GM19193 (cell line): Measurements from ENCODE around the gene TNS3.

ENCODE experiments used
- POLR2A ChIP-seq: IDR thresholded peaks from 4 replicates; pipeline ENCODE4 v1.6.1; 2011; ENCODE audit not compliant: insufficient read depth, insufficient read length; ENCODE audit errors: extremely low read depth

TNS3 gene

DNA sequence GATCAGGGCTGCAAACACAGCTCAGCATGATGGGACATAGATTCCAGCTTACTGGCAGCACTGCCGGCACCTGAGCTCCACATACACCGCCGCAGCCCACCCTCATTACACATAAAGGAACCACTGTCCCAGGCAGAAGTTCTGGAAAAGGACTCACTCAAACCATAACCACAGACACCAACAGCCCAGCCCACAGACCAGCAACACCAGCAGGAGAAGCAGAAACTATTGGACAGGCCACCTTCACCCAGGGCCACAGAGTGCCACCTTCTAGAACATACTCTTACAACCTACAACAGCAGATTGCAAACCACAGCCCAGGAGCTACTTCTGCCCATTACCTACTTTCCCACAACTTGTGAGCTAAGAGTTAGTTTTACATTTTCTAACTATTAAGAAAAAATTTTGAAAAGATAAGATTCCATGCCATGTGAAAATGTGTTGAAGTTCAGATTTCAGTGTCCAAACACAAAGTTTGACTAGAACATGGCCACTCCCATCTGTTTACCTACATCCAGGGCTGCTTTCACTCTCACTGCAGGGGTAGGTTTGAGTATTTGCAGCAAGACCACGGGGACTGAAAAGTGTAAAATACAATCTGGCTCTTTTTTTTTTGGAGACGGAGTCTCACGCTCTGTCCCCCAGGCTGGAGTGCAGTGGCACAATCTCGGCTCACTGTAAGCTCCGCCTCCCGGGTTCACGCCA is 153.0 kb downstream of the TNS3 start:
- TF ChIP-seq POLR2A, result no peak

DNA sequence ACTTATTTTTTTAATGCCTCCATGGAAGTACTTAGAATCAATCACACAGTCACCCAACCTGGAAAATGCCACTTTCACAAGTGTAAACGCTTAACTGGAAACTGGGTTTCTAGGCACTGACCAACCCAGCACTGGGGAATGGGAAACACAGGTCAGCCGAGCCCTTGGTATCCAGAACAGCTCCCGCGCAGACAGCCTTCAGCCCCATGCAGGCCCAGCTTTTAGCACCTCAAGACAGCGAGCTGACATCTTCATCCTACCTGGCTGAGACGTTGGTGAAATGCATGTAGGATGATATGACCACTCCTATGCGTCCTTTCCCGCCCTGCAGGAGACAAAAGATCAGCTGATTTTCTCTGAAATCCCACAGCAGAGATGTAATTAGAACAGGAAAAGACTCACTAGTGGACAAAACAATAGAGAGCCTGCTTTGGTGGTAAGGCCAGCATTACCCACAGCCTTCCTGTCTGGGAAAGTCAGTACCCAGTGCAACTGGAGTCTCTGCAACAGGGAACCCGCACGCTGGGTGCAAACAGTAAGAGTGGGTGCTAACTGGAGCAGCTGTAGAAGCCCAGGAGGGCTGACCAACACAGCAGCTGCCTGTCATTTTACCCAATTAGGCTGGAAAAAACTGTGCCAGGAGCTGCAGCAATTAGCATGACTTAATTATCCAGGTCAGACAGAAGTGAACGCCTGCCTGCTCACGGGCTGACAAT is 153.7 kb downstream of the TNS3 start:
- no peak for TF ChIP-seq POLR2A

DNA sequence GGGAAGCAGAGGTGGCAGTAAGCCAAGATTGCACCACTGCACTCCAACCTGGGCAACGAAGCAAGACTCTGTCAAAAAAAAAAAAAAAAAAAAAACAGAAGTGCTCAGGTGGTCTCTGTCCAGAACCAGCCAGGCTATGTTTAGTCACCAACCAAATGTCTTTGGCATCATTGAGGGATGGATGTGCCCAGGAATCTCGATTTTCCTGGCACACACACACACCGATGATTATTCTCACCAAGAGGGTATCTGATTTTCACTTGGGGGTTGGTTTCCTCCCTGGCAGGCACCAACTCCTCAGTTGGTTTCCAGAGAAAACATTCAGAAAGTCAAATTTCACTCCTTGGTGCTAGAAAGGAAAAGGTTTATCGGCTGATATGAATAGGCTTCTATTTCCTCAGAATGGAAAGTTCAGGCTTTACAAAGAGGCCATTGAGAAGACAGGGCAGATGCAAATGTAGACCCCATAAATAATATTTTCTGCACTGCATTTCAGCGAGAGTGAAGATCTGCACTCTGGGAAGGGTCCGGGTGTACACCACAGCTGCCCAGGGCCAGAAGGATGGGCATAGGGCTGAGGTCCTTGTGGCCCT is 154.8 kb downstream of the TNS3 start:
- TF ChIP-seq POLR2A, result no peak

DNA sequence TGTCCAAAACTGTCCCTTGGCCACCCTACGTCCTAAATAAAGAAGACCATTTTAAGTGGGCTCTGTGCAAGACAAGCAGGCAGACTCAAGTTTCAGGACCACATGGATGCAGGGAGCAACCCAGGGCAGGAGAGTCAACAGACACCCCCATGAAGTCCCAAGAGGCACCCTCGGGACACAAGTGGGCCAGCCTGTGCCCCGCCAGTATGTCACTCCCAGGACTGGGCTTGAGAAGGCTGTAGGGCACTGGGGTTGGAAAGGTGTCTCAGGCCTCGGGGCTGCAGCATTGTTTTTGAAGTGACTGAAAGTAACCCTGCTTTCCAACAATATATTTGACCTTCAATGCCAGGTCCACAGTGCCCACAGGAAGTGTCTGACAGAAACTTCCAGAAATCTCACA is 157.4 kb downstream of the TNS3 start:
- no peak for TF ChIP-seq POLR2A

DNA sequence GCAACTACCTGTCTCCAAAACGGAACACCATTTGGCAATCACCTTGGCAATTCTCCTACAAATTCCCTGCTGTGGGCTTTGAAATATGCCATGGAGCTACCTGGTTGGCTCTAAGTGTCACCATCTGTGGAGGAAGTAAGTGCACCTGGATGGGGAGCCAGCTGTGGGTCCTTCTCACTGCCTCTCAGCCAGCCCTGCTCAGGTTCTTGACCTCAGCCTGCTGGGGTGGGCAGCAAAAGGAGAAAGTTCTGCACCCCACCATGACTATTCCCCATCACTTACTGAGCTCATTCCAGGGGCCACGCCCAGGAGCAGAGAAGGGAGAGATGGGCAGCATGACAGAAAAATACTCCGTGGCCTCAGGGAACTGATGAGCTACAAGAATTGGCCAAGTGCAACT is 158.7 kb downstream of the TNS3 start:
- no peak for TF ChIP-seq POLR2A

DNA sequence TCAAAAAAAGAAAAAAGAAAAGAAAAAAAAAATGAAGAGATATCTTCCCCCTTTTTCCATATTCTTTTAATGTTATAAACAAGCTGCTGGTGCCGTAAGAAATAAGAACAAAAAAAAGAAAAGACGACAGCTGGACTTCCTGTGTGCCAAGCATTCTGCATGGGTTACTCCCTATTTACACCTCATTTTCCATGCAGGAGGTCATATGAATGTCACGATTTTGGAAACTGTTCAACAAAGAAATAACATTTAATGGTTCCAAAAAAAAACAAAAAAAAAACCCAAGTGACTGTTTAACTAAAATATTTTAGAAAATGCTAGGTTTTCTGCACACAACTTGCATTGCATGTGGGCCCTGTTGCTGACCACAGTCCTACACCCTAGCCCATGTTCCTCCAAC is 159.3 kb downstream of the TNS3 start:
- no peak for TF ChIP-seq POLR2A

DNA sequence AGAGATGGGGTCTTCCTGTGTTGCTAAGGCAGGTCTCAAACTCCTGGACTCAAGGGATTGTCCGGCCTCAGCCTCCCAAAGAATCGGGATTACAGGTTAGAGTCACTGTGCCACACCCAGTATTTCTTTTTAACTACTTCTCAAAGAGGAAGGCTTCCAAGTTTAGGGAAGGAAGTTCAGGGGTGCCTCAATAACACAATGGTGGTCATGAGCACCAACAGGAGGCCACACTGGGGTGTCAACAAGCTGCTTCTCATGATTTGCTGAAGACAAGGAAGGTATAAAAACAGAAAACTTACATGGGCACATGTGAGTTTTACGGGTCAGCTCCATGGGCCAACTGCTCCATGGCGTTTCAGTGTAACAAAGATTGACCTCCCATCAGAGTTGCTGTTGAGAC is 160.5 kb downstream of the TNS3 start:
- no peak for TF ChIP-seq POLR2A

DNA sequence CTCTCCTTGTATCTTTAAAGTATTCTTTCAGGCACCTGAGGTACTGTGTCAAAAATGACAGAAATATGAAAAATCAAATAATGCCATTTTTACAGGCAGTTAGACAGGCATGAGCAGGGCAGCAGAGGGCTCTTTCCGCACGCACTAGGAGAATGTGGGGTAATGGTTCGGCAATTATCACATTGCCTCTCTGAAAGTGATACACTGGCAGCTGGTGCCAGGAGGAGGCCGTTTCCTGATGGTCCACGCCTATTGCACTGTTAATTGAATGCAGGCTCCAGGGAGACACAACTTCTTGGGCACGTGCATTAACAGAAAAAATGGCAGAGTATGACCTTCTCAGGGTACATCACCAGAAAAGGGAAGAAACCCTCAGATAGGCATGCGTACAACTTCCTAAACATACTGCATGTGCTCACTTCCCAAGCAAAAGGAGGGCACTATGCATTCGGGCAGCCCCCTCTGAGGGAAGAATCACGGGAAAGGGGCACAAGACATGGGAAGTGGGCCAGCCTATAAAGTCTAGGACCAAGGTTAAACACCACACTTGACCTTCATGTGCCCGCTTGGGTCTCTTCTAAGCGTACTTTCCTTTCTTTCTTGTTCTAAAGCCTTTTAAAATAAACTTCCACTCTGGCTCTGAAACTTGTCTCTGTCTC is 161.7 kb downstream of the TNS3 start:
- no peak for TF ChIP-seq POLR2A

DNA sequence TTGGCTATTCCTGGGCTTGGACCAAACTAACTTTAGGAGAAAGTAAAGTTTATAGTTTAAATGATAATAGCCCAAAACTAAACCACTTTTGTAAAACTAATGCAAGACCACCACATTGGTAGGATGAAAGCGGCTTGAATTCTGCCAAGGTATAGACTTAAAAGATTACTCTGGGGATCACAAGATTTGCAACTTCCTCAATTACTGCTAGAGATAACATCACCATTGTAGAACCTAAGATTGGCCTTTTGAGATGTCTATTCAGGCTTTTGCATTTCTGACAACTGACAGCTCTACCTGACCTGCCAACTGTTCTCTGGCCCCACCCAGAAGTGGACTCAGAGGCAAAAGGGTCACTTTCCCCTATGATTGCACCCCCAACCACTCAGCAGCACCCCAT is 162.4 kb downstream of the TNS3 start:
- no peak for TF ChIP-seq POLR2A

DNA sequence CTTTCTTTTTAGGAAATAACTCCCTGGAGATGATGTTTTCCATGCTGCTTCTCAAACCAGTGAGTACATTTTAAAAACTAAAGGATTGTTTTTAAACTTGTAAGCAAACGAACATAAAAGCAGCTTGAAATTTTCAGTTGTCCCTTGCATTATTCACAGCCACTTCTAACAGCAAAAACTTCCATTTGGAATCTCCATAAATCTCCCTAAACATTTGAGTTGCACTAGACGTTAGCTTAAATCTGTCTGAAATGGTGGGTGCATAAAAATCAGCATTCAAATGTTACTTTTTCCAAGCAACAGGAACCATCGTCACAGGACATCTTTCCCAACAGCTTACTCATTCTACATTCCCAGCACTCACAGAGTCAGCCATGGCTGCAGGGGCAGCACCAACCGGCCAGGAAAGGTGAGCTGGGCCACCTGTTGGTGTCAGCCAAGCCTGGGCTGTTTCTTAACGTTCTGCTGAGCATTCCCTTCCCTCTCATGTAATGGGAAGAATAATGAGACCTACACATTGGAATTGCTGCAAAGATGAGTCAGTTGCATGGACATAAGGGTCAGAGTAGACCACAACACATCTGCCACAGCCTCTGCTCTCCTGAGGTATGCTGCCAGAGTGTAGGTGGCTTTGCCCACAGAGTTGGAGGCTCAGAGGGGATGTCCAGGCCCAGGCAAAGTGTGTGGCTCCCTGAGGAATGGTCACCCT is 163.2 kb downstream of the TNS3 start:
- TF ChIP-seq POLR2A, result no peak

DNA sequence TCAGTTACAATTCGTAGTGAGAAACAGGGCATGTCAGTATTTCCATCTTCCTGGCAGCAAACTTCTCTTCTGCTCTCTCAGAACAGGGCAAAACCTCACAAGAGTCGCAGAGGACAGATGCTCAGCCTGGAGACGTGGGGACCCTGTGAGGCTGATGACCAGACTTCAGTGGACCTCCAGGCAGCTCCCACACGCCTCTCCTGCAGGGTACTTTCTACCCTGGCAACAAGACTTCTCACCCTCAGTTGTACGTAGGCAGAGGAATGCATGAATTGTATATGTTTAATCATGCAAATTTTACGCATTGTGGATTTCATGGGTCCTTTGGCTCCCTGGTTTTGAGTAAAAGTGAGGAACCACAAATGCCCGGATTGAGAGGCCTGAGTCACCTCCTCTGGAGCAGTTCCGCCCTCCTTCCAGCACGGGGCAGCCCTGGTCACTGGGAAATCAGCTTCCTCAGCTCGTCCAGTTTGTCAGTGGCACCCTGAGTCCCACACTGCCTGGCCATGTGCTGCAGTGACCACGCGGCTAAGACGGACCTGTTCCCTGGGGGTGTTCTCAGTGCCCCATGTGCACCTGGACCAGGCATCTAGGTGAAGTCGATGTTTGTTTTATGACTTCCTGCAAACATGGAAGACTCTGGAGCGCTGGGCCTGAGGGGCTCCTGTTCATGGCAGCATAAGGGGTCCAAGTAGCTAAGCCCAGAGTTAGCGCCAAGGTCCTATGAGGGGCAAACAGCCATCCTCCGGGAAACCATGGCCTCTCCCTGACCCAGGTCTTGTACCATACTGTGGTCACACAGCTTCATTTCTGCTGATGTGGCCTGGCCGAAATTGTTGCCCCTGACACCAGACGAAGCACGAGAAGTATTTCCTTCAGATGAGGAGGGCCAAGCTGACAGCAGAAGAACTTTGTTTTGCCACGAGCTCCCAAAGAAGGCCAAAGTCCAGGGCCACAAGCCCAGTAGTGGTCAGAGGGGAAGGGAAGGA is 165.1 kb downstream of the TNS3 start:
- TF ChIP-seq POLR2A, result no peak

DNA sequence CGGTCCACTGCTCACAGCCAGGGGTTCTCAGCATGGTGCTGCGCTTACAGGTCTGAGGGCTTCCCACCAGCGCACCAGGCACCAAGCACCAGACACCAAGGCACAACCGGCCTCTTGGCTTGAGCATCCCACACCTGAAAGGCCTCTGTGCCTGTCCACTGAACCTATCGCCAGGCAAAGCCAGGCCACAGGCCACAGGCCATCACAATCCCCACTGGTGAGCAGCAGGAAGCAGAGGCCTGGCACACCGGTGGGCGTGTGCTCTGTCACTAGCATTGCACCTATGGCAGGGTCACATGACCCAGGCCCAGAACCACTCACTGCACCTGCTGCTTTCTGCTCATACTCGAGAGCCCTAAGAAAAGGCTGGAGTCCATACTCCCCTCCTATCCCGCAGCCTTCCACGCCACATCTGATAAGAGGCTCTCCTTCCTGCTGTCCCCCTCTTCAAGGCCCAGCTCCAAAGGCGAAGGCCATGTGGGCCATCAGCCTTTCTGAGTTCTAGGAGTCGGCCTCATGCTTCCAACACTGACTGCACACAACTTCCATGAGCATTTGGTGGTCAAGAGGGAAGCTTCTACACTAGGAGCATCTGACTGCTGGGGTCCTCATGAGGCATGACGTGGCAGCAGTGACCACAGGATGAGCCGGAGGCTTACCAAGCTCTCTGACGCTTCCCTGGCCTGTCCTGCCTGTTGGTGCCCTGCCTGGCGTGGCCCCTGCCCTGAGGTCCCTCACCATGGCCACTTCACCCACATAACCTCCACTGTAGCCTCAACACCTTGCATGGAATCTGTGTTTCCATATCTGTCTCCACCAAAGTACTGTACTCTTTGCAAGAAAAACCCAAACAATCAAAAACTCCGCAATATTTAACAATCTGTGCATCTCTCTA is 166.3 kb downstream of the TNS3 start:
- TF ChIP-seq POLR2A, result no peak
